Fibroblast of skin of abdomen (primary cell): Measurements from ENCODE around the gene PRKRIP1.
A peak's percentile ranks its signal among the peaks of the same experiment; 100 is the strongest.
"Not testable (repeated sequence)": the region's sequence is repeated elsewhere in the genome, so short reads cannot be mapped to it uniquely, and the experiment has no call there.

ENCODE experiments used
- DNase-seq: peaks from one replicate; pipeline ENCODE4 v3.0.0-alpha.2; 2013

Gene PRKRIP1

GRCh38 chr7:102431617-102432298 is 35.6 kb downstream of the PRKRIP1 start:
- no peak for DNase-seq

GRCh38 chr7:102432442-102433218 is 36.5 kb downstream of the PRKRIP1 start:
- DNase-seq, result no peak

DNA sequence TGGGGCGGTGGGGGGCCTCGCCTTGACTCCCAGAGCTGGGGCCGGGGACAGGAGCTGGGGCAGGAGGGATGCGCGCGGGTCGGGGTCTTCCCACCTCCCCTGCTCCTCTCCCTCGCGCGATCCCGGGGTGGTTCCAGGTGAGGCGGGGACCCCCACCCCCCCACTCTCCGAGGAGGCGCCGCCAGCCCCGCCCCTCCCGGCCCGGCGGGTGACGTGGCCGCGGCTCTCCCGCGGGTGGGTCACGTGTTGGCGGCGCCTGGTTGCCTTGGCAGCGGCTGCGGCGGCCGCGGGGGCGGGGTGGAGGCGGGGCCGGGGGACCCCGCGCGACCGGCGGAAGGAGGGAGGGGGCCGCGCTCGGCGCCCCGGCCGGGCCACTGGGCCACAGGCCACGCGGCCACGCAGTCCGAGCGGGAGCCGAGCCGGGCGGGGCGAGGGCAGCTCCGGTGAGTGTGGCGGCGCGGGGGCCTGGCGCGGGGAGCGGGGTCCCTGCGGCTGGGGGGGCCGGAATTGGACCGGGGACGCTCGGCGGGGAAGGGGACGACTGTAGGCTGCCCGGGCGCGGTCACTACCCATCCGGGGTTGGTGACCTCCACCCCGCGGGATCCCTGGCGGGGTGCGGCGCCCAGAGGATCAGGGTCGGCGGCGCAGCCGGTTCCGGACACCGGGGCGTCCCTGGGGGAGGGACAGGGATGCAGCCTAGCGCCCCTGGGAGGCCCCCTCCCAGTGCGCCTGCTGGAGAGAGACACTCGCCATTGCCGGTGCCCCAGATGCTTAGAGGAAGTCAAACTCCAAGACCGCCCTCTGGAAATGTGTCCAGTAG is 37.3 kb downstream of the PRKRIP1 start, which contains the start of gene ORAI2:
TSS of gene ORAI2 (plus strand) at position 357 of the 820 bp plus-strand sequence. CDS start 5,382 bp downstream, outside the sequence.
- DNase-seq, result peak; percentile 75

GRCh38 chr7:102434039-102434486 is 37.9 kb downstream of the PRKRIP1 start:
- no peak for DNase-seq

- DNase-seq, result no peak
Observed at GRCh38 chr7:102436118-102436517, 40.0 kb downstream of the PRKRIP1 start.

DNA sequence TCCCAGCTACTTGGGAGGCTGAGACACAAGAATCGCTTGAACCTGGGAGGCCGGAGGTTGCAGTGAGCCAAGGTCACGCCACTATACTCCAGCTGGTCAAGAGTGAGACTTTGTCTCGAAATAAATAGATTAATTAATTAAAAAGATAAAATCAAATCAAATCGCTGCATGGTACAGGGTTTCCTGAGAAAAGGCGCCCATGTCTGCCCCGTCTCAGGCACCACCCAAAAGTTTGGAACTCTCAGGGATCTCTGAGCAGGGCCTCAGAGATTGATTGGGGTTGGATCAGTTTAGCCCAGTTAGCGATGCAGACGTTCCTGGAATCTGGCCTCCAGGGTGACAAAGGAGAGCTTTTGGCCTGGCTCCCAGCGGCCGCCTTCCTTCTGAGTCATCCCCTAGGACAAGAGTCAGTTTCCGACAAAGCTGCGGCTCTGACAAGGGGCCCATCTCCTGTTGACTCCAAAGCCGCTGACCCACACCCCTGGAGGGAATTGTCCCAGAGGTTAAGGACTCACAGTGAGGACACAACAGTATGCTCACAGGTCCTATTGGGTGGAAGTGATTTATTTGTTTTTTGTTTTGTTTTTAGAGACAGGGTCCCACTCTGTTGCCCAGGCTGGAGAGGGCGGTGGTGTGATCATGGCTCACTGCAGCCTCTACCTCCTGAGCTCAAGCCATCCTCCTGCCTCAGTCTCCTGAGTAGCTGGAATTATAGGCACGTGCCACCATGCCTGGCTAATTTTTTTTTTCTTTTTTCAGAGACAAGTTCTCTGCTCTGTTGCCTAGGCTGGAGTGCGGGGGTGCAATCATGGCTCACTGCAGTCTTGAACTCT is 44.0 kb downstream of the PRKRIP1 start:
- DNase-seq, result peak; percentile 78

GRCh38 chr7:102444961-102445673 is 49.0 kb downstream of the PRKRIP1 start:
- DNase-seq, result no peak

- DNase-seq, result no peak
Observed at GRCh38 chr7:102445674-102446071, 49.5 kb downstream of the PRKRIP1 start.

DNA sequence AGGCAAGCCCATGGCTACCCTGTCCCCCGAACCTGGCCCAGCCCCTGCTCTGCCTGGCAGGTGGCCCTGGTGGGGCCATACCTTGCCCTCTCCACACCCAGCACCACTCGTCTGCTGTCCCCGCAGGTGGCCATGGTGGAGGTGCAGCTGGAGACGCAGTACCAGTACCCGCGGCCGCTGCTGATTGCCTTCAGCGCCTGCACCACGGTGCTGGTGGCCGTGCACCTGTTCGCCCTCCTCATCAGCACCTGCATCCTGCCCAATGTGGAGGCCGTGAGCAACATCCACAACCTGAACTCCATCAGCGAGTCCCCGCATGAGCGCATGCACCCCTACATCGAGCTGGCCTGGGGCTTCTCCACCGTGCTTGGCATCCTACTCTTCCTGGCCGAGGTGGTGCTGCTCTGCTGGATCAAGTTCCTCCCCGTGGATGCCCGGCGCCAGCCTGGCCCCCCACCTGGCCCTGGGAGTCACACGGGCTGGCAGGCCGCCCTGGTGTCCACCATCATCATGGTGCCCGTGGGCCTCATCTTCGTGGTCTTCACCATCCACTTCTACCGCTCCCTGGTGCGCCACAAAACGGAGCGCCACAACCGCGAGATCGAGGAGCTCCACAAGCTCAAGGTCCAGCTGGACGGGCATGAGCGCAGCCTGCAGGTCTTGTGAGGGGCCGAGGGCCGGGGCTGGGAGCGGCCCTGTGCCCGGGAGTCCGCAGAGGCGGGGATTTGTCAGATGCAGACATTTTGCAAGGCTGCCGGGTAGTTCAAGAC is 50.4 kb downstream of the PRKRIP1 start:
- DNase-seq, result no peak

- no peak for DNase-seq
Observed at GRCh38 chr7:102447311-102447710, 51.1 kb downstream of the PRKRIP1 start.

- DNase-seq, result no peak
Observed at GRCh38 chr7:102449136-102449535, 53.0 kb downstream of the PRKRIP1 start.

DNA sequence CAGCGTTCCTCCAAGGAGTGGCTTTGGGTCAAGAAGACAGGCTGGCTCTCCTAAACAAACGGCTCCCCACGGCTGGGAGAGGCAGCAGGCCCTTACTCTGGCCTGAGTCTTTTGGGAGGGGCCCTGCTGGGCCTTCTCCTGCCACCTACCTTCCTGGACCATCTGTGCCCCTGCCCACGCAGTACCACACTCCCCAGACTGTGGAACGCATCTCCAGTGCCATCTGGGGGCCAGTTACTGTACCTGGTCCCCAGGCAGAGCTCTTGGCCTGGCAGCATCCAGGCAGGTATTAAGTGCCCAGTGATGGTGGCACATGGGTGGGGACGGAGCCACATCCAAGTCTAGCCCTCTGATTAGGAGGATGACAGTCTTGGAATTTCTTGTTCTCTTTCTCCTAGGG is 54.1 kb downstream of the PRKRIP1 start:
- DNase-seq, result no peak

DNA sequence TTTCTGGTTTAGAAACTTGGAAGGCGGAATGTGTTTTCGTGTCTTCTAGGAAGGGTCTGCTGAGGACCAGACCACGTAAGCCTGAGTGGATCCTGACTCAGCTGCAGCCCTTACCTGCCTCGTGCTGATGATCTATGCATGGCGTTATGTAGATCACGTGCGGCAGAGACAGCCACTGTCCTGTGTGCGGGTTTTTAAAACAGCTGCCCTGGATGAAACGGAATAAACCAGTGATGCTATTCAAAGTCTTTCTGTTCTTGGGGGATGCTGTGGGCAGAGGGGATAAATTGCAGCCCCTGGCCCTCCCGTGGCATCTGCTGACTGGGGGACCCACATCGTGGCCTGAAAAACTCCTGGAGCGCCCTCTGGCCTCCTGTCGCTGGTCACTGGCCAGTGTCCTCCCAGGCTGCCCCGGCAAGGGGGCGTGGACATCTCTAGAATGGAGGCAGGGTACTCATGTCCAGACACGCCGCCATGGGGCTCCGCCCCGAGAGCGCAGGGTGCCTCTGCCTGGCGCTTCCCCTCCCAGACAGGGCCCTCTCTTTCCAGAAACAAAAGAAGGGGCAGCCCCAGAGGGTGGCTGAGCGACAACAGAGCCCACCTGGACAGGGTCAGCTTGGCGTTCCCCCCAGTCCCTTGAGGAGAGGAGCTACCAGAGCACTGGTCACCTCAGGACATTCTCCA is 55.4 kb downstream of the PRKRIP1 start:
- no peak for DNase-seq

DNA sequence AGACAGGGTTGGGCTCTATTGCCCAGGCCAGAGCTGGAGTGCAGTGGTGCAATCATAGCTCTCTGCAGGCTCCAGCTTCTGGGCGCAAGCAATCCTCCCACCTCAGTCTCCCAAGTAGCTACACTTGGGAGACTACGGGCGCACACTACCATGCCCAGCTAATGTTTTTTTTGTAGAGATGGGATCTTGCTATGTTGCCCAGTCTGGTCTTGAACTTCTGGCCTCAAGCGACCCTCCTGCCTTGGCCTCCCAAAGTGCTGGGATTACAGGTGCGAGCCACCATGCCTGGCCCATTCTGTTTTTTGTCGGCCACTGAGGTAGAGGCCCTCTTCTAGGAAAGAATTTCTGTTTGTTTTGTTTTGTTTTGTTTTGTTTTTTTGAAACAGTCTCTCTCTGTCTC is 56.3 kb downstream of the PRKRIP1 start:
- no peak for DNase-seq

DNA sequence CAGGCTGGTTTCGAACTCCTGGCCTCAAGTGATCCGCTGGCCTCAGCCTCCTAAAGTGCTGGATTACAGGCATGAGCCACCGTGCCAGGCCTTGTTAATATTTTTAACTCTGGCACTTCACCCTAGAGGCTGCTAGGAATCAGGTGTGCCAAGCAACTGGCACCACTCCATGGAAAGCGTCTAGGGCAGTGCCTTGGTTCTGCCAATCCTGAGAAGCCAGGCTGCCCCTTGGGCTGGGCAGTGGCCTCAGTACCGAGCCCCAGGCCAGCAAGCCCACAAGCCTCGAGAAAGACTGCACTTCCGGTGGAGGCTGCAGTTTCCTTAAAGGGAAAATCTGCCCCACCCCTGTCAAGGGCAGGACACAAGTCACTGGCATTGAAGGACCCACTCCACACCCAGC is 57.2 kb downstream of the PRKRIP1 start:
- DNase-seq, result no peak

DNA sequence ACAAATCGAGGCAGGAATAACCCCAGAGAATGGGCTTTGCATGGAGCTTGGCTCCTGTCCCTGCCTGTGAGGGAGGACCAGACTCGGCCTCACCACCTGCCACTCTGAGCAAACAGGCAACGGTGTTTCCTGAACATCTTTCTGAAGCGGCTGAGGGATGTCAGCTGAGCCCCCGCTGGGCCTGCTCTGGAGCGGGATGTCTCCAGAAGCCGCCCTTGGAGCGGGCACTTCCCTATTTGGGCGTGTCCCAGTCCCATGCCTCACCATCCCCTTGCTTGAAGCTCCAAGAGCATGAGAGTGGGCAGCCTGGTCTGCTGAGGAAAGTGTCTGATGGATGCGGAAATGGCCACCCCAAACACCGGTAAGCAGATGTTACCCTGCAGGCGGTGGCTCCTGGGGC is 58.3 kb downstream of the PRKRIP1 start:
- DNase-seq, result no peak

GRCh38 chr7:102454932-102455331 is 58.8 kb downstream of the PRKRIP1 start:
- not testable (repeated sequence) for DNase-seq

DNA sequence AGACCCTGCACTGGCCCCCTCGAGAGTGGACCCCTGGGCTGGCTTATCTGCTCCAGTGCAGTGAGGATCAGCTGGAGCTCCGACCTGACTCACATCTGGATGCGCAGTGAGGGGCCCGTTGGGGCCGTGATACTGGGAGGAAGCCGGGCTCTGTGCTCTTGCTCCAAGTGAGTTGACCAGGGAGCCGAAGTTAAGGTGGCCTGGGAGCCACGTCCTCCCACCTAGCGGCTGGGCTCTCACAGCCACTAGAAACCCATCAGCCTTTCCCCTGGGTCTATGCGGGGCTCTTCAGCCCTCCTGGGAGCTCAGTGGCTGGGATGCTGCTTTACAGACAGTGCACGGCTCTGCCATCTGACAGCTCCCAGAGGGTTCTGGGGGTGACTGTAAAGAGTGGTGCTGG is 59.4 kb downstream of the PRKRIP1 start:
- DNase-seq, result no peak

DNA sequence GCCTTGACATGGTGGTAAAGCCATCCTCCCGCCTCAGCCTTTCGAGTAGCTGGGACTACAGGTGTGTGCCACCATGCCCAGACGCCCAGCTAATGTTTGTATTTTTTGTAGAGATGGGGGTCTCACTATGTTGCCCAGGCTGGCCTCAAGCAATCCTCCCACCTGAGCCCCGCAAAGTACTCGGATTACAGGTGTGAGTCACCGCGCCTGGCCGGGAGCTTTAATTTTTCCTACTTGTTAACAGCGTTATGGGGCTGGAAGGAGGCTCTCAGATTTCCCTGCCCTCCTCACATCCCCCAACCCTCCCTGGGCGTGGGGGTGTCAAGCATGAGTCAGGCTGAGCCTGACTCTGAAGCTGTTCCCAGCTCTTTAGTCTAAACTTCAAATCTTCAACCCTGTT is 60.2 kb downstream of the PRKRIP1 start:
- DNase-seq, result peak; percentile 44

DNA sequence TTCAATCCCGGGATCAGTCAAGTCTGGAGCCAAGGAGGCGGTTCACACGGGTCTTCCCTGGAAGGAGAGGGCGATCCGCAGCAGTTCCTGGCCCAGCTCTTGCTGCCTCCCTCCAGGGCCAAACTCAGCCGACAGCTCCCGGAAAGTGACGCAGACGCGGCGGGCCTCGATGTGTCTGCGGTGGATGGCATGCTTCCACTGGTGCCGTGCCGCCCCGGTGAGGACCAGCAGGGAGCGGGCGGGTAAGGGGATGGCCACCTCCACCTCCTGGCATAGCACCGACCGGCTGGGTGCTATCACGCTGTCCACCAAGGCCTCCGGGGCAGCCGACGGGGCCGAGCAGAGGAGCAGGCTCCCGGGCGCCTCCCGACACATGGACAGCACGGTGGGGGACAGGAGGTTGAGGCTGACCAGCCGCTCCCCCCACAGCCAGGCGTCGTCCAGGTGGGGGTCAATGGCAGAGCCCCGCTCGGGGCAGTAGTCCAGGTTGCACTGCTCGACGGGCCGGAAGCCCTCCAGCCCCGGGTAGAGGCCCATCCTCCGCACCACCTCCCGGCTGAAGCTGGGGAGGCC is 61.3 kb downstream of the PRKRIP1 start:
- no peak for DNase-seq
